GM18951 (cell line): Measurements from ENCODE around the gene PRDM16.

ENCODE experiments used
- POLR2A ChIP-seq: IDR thresholded peaks from 4 replicates; pipeline ENCODE4 v1.6.1; 2011; ENCODE audit warnings: mild to moderate bottlenecking; ENCODE audit not compliant: insufficient read length, insufficient read depth; ENCODE audit errors: extremely low read depth
- in situ Hi-C: fragments of 300-500 bp; cut with MboI; formaldehyde crosslinking; loops from one replicate; pipeline ENCODE4 v1.12.0; 2022; ENCODE audit warnings: low sequenced_read_pairs, mixed read lengths, inconsistent platforms; ENCODE audit not compliant: unreplicated experiment

The PRDM16 gene

DNA sequence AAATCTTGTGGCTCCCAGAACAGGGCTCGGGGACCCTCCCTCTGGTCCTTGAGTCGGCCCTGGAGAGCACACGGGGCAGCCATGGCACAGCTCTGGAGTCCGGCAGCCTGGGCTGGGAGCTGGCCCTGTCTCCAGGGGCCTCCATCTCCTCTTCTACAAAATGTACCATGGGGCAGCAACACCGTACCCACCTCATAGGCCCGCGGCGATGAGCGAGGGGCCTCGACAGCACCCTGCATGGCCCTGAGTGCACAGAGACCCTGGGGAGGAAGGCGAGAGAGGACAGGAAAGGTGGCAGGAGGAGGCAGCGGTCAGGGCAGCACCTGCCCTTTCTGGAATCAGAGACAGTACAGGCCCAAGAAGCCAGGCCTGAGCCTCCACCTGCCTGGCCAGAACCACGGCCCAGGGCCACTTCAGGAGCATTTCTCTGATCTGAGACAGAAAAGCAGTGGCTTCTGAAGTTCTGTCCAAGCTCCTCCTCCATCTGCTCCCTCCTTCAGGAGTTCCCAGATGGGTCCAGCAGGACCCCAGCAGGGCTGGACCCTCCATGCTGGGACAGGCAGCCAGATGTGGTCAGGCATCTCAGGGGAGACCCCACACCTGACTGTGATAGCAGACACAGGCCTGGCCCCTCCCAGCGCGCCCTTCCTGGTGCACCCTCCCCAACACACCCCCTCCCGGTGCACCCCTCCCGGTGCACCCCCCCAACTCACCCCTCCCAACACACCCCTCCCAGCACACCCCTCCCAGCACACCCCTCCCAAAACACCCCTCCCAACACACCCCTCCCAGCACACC lies 309.6 kb downstream of the PRDM16 start:
- in situ Hi-C loops, result no loop called here
- TF ChIP-seq POLR2A, result no peak

DNA sequence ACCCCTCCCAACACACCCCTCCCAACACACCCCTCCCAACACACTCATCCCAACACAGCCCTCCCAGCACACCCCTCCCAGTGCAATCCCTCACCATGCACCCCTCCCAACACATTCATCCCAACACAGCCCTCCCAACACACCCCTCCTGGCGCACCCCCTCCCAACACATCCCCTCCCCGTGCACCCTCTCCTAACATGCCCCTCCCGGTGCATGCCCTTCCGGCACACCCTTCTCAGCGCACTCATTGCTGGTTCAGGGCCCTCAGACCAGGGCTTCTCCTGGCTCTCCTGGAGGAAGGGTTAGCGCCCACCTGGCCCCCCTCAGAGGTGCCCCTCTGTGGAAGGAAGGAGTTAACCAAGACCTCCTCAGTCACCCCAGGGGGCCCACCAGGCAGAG lies 310.9 kb downstream of the PRDM16 start:
- in situ Hi-C loops, result no loop called here
- no peak for TF ChIP-seq POLR2A

DNA sequence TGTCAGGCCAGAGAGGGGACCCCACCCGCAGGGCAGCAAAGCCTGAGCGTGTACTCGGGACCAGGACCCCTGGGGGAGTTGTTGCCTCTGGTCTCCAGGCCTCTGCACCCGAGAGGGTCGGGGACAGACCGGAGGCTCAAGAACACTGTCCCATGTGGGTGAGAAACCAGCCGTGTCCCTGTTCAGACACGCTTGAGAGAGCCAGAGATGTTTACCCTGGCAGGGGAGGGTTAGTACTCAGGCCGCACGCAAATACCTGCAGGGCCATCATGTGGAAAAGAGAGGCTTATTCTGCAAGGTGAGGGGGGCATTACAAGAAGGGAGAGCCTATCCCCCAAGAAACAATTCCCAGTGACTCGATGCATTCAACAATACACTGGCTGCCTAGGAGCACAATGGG lies 311.5 kb downstream of the PRDM16 start:
- TF ChIP-seq POLR2A, result no peak
- in situ Hi-C loops, result no loop called here

DNA sequence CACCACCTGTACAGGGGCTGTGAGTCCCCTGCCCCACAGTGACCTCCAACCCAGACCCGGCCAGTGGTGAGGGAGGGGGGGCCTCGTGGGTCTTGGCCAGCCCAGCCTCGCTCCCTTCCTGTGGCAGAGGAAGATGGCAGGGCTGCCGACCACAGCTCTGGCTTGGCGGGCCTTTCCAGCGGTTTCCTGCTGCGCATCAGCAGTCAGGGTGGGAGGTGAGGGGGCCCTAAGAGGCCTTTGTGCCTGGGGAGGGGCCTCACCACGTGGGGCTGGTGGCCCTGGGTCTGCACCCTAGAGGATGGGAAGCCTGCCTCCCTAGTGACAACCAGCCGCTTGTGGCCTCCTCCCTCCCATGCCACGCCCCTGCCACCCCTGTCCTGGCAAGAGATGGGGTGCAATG lies 312.9 kb downstream of the PRDM16 start:
- TF ChIP-seq POLR2A, result no peak
- in situ Hi-C loops, result no loop called here

DNA sequence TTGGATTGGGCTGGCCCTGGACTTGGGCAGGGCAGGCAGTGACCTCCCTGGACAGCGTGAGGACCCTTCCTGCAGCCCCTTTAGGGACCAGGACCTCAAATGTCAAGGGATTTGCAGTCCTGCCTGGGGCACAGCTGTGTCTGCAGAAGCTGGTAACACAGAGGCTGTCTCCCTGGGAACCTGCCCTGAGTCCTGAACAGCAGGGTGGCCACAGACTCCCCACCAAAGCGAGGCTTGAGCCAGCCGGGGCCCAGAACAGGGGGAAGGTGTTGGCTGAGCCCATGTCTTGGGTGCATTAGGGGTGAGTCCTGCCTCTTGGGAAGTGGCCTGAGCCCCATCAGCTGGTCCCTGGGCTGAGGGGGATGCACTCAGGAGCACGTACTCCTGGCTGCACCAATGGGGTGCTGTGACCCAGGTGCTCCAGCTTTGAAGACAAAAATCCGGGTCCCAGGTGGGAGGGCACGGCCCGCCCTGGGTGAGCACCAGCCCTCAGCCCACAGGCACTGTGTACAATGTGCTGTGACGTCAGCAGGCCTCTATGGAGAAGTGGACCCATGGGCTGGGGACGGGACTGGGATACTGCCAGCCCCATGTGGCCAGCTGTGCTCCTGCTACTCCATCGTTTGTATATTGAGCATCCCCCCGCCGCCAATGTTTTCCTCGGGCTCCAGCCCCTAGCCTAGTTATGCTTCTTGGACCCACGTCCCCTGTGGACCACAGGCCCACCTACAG lies 313.5 kb downstream of the PRDM16 start:
- TF ChIP-seq POLR2A, result no peak
- in situ Hi-C loops, result no loop called here

DNA sequence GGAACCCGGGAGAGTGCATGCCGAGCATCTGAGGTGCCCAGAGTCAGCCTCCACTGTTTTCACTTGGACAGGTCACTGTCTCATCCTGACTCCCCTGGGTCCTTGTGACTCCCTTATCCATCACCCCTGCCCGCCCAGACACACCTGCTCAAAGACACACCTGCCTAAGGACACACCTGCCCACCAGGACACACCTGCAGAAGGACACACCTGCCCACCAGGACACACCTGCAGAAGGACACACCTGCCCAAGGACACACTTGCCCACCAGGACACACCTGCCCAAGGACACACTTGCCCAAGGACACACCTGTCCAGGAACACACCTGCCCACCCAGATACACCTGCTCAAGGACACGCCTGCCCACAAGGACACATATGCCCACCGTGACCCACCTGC lies 314.7 kb downstream of the PRDM16 start:
- TF ChIP-seq POLR2A, result no peak
- in situ Hi-C loops, result no loop called here

DNA sequence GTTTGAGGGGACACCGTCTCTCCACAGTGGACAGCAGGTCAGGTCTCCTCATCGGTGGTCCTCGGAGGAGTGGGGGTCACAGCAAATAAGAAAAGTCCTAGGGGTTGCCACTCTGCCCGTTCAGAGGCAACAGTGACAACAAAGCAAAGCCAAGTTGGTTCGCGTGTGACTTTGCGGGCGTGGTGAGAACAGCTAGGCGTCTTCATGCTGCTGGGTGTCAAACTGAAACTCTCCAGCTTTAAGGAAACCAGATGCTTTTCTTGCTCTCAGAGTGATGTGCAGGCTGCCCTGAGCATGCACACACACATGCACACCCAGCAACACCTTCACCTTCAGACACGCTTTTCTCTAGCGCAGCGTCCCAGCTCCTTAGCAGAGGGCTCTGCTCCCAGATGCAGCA lies 315.4 kb downstream of the PRDM16 start:
- in situ Hi-C loops, result no loop called here
- no peak for TF ChIP-seq POLR2A

DNA sequence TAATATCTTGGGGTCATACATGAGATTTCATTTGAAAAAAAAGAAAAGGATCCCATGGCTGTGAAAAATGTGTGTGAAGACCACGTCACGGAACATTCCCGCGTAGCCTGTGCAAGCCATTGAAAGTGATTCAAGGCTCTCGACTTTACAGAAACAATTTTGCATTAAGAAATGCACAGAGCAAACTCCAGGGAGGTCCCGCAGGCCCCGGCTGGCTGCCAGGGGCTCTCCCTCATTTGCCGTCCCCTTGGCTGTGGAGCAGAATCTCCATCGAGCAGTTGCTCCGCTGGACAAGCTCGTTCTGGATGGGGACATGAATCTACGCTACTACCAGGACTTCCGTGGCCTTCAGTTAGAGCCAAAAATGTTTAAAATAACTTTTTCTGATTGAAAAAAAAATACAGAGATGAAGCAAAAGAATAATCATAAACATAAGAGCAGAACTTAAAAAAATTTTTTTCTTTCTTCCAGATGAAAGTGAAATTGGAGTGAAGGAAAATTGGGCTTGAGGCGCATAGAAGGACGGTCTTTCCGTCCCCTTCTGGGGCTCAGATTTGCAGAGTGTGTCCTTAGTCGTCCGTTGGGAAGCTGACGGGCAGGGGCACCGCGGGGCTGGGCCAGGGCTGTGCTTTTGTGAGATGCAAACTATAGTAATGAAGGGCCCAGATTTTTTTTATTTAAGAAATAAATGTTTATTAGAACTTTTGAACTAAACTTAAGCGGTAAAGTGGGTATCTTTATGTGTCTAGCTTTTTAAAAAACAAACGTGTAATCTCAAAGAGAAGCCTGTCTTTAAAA lies 317.4 kb downstream of the PRDM16 start:
- in situ Hi-C loops, result no loop called here
- TF ChIP-seq POLR2A, result no peak

DNA sequence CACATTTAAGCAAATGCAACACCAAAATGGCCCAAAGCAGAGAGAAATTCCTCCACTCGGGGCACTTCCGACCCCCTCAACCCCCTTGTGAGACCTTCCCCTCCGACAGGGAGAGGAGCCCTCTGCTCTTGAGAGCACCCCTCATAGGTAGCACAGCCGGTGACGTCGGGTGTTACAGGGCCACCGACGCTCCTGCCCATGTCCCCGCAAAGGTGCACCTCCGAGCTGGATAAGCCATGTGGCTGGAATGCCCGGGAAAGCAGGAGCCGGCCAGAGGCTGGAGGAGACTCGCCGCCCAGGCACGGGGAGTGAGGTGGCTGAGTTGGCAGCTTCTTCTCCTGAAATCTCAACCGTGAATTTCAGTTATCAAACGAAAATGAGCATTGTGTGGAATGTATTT lies 318.4 kb downstream of the PRDM16 start:
- in situ Hi-C loops, result no loop called here
- no peak for TF ChIP-seq POLR2A

DNA sequence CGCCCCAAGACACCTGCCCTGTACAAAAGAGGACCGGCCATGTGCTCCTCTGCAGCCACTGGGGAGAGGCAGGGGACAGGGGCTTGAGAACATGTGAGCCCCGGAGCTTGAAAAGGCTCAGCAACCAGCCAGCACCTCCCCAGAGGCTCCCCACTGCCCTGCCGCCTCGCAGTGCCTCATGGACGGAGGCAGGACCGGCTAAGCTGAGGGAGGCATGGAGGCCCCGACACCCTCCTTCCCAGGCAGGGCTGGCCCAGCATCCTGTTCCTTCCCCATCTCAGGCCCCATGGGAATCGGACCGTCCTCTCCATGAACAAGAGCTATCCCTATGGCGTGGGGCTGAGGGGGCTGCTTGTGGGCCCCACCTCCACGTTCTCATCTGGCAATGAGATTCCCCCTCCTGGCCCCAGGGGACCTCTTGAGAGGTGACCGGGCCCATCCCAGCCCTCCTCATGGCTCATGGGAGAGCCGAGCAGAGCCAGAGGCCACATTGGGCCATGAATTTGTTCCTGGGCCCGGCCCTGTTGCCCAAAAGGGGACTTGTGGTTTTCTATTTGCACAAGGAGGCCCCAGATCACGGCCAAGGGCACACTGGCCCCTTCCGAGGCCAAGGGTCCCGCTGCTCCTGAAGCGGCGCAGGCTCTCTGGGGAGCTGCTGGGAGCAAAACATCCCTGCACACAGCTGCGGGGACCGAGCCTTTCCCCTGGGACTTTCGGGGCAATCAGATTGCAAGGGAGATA lies 320.3 kb downstream of the PRDM16 start:
- in situ Hi-C loops, result no loop called here
- no peak for TF ChIP-seq POLR2A

DNA sequence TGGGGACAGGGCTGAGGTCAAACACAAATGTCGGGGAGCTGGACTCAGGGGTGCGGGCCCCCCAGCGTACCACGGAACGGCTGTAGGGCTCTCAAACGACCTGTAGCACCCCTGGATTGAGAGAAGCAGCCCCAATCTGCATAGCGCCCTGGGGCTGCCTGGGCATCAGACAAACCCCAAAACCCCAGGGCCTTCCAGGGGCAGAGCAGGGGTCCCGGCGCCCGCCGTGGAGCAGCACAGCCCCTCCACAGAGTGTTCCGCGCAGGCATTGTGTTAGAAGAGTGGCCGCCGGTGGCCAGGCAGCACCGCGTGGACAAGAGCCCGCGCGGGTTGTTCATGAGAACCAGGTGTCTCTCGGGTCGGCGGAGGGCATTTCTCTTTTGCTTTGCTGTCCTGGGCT lies 321.3 kb downstream of the PRDM16 start:
- in situ Hi-C loops, result no loop called here
- TF ChIP-seq POLR2A, result no peak

DNA sequence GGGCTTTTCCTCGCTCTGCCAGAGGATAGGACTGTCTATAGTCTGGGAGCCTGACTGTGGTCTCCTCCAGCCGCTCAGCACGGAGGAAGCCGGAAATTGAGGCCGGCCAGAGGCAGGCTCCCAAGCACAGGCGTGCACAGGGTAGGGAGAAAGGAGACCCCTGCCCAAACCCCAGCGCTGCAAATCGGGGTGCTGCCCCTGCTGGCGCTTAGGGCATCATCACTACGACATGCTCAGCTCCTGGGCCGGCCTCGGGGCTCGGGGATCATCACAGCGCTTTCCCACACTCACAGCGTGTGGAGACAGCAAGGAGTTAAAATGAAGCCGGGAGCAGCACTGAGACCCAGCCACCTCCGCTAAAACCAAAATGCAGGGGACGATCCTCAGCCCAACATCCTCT lies 322.7 kb downstream of the PRDM16 start:
- TF ChIP-seq POLR2A, result no peak
- in situ Hi-C loops, result no loop called here
